Effector CD4-positive, alpha-beta T cell (primary cell): ENCODE results near the gene DNAAF9.

ENCODE experiments used
- DNase-seq: peaks from one replicate; pipeline ENCODE4 v3.0.0-alpha.2; 2020

The DNAAF9 gene

GRCh38 chr20:3410464-3410863, 3.0 kb upstream of the DNAAF9 start:
- no peak for DNase-seq

- no peak for DNase-seq
Measured at GRCh38 chr20:3409417-3409816, 1.9 kb upstream of the DNAAF9 start.

DNA sequence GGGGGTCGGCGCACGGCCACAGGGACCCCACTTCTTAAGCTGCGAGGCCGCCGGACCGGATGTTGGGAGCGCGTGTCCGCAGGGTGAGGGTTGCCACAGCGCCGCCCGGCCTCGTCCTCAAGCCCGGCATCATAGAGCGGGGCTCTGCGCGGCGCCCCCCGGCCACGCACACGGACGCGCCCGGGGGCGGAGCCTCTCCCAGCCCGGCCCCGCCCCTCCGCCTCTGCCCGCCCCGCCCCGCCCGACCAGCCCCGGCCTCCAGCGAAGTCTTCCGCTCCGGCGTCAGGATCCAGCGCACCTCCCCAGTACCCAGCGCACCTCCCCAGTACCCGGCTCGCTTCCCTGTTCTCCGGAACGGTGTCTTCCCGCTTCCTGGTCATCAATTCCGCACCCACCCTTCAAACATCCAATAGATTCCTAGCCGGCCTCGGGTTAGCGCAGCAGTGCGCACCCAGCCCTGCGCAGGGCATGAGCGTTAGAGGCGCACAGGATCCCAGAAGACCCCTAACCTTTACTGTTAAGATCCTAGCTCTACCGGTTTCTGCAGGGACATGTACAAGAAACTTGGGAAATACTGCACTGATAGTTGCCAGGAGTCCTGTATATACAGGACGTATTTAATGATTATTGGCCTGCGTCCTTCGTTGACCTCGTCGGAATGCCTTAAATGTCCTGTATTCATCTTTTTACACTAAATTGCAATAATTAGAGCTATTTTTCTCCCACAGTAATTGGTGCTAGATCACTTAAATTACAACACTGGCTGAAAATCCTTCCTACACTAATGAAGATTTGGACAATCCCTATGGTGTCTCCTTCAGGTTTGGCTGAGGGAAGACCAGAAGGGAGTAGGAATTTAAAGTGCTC, 535 bp upstream of the DNAAF9 start:
- DNase-seq: peak; percentile 61

DNA sequence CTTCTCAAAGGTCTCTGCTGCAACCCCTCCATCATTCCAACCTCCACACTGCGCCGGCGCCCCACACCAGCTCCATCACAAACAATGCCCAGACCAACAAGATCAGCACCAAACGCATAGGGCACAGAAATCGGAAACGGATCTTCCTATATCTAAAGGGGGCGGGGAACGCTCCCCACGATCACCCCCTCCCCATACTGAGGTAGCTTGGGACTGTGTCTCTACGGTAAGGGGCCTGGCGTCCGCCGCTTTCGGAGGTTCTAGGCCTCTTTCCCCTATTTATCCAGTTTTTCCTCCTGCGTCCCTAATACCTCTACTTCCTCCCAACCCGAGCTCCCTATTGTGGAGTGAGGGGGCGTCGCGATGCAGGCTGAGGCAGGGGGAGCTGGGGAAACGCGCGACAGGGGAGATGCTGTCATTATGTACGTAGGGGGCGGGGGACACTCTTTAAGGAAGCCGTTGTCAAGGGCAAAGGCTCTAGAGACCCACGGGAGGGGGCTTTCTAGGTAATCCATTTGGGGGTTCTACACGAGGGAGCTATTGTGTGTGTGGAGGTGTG, 909 bp downstream of the DNAAF9 start:
- no peak for DNase-seq

DNA sequence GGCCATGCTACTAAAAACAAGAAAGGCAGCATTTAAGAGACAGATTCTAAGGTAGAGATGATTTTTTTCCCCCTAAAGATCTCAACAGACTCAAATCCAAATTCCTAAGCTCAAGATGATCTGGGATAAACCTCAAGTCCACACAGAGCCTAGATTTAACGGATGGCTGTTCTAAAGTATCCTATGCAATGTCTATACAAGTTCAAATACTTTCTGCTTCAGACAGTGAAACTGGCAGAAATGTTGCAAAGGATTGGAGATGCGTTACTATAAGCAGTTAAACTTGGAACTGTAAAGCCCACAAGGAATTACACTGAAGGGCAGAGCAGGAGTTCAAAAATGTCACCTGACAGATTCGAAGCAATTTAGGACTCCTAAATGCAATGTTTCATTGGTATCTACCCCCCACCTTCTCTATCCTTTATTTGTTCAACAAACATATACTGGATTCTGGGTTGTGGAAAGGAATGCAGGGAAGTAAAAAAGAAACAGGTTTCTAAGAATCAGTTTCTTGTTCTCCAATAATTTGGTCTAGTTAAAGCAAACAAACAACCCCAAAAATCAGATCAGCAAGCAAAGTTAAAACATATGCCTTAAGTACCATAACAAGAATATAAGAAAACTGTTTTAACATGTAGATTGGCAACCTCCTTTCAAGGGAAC, 1.6 kb downstream of the DNAAF9 start:
- no peak for DNase-seq

DNA sequence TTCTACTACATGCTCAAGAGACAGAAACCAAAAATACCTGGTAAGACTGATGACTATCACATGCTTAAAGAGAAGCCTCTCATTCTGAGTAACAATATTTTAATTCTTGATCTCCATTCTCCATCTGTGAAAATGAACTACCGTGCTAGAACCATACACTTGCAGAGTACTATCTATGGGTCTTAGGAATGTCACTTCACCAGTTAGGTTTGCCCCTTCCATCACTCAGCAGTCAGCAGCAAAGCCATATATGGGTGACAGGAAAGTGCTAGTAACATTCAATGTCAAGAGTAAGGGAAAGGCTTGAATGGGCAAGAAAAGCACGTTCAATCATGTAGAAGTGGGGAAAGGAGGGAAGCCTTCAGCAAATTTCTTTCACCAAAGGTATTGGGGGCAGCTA, 2.3 kb downstream of the DNAAF9 start:
- no peak for DNase-seq

DNA sequence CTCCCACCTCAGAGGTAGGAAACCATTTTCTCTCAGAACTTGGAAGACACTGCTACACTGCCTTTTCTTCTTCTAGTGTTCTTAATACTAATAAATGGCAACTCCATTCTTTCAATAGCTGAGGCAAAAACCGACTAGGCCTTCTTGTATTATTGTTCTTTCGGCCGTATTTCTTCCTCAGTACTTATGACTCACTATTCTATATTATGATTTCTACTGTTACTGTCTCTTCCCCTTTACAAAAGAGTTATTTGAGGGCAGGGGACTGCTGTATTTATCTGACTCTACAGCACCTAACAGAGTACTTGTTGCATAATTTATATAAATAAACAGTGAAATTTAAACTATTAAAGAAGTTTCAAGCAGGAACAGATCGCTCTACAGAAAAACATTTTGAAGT, 3.1 kb downstream of the DNAAF9 start:
- DNase-seq: no peak

DNA sequence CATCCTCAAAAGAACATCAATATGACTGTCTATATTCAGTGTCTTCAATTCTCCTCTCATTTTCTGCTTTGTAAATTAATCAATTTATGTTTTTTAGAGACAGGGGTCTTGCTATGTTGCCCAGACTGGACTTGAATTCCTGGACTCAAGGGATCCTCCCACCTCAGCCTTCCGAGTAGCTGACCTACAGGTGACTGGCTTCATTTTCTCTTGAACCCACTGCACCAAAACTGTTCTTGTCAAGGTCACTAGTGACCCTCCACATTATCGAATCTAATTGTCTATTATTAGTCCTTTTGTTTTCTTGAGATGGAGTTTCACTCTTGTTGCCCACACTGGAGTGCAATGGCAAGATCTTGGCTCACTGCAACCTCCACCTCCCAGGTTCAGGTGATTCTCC, 3.7 kb downstream of the DNAAF9 start:
- DNase-seq: no peak

DNA sequence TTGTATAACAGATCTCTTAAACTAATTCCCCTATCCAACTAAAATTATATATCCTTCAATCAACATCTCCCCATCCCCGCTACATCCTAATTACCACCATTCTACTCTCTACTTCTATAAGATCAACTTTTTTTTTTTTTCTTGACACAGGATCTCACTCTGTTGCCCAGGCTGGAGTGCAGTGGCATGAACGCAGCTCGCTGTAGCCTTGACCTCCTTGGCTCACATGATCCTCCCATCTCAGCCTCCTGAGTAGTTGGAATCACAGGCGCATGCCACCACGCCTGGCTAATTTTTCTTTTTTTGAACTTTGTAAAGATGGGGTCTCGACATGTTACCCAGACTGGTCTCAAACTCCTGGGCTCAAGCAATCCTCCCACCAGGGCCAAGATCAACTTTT, 5.0 kb downstream of the DNAAF9 start:
- DNase-seq: no peak

DNA sequence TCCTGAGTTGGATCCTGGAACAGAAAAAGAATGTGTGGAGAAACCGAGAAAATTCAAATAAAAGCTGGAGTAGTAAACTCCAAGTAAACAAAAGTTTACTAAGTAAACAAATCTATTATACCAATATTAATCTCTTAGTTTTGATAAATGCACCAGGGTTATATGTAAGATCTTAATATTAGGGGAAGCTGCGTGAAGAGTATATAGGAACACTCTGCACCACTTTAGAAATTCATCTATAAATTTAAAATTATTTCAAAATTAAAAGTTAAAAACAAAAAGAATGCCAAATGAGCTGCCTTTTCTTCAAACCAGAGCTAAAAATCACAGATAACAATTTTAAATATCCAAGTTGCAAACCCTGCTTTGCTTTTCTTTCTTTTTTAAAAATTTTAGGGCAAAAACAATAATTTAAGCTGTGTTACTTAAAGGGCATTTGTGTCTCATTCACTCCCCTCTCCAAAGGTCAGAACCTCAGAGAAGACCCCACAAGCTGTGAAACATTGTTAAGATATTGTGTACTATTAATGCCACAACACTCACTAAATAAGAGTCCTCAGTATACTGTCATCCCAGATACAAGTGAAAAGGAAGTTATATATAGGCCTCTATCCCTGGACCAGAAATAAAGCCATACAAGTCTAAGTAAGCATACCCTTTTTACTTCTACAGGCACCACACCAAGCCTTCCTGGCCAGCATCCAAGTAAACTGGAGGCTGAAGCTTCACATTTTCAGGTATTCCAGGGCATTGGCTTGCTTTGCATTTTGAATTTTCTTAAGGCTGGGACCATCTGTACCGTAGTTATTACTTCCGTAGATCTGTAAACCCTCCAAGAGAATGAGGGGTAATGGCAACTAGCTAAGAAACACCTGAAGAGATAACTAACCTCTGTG, 7.0 kb downstream of the DNAAF9 start:
- no peak for DNase-seq

GRCh38 chr20:3398681-3399252, 8.7 kb downstream of the DNAAF9 start:
- DNase-seq: no peak

DNA sequence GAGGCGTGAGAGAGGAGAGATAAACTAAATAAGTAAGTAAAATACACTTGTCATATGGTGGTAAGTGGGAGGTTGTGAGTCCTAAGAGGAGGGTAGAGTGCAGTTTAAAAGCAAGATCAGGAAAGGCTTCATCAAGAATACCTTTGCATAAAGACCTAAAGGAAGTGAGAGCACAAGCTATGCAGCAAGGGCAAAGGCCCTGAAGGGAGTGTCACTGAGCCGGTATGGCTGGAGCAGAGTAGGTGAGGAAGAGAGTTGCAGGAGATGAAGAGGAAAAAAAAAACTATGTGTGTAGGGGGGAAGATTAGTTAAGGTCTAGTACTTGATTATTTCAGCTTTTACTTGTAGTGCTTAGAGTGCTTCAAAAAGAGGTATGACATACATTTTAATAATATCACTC, 11.0 kb downstream of the DNAAF9 start:
- DNase-seq: no peak

GRCh38 chr20:3392756-3393155, 14.7 kb downstream of the DNAAF9 start:
- DNase-seq: no peak

- no peak for DNase-seq
Measured at GRCh38 chr20:3390759-3391425, 16.6 kb downstream of the DNAAF9 start.

DNA sequence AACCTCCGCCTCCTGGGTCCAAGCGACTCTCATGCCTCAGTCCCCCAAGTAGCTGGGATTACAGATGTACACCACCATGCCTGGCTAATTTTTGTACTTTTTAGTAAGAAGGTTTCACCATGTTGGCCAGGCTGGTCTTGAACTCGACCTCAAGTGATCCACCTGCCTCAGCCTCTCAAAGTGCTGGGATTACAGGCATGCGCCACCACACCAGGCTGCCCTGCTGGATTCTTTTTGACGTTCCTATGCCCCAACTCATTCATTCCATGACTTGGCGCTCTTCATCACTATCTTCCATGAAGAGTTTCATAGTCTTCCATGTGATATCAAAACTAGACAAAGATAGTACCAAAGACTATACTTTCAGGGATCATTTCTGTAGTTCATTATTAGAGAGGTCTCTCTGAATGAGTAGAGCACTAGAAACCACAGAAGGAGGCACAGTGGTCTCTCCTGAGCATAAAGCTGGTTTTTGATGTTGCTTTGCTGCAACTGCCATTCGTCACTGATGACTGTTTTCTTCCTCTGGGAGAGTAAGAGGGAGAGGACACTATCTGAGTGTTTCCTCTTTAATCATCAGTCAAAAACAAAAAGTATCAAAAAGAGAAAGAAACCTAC, 23.5 kb downstream of the DNAAF9 start:
- DNase-seq: no peak

DNA sequence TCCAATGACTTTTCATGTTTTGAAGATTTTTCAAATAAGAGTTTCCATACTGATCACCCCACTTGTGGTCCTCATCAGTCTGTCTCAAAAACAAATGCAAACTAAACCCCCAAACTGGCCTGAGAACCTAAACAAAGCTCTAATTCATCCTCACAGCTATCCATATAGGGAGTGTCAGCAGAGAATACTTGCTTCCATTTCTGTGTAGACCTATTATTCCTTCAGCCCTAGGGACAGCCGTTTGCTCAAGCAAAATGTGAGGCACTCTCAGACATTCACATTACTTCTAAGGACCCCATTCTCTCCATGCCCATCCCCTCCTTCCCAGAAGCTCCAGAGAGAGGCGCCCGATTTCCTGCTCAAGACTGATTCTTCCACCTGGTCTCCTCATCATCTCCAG, 24.6 kb downstream of the DNAAF9 start:
- DNase-seq: no peak

DNA sequence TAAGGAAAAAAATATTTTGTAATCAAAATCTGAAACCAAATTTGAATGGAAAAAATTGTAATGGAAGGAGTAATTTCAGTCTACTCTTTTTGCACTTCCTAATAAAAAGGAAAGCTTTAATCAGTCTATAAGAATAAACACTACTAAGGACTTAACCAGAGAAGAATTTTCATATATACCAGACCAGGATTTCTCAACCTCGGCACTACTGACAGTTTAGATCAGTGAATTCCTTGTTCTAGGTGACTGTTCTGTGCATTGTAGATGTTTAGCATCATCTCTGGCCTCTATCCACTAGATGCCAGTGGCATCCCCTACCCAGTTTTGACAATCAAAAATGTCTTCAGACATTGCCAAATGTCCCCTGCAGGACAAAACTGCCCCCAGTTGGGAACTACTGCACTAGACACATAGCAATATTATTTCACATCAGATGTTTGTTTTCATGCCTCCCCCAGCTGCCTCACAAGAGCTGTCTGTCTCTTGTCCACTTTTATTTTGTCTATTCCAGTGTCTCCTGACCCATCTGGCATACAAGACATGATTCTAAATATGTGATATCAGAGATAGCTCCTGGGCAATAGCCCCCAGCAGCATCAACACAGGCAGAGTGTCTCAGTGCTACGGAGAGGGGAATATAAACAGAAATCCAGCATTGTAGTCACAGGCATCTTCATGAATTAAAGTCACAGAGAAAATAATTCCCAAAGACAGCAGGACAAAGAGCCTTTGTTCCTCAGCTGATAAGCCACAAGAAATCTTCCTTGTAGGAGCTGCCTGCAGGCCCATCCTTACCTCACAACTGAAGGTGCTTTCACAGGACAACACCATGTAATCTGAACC, 27.0 kb downstream of the DNAAF9 start:
- no peak for DNase-seq

DNA sequence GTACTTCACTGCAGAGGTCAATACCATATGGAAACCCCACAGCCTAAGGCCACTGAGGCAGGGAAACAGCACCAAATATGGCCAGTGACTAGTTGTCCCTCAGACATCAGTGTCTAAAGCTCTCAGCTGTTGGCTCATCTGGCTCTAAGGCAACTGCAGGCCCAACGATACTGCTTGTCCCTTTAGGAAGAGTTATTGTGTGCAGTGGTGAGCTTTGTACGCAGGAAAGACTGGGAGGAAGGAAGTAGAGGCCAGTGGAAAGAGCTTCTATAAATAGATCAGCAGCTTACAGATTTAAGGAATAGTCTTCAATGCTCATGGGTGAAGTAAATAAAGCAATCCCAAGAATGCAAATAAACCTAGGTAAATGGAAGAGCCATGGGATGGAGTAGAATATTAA, 29.3 kb downstream of the DNAAF9 start:
- no peak for DNase-seq

- no peak for DNase-seq
Measured at GRCh38 chr20:3377644-3378043, 29.8 kb downstream of the DNAAF9 start.

- DNase-seq: no peak
Measured at GRCh38 chr20:3374296-3374695, 33.2 kb downstream of the DNAAF9 start.

- DNase-seq: no peak
Measured at GRCh38 chr20:3371754-3372153, 35.7 kb downstream of the DNAAF9 start.
